Measurements from ENCODE around the gene STAU1. TPM values are rescaled to one million over a fixed set of nuclear protein-coding genes. Genes with fewer than 3 reads are reported as not detected.
"Not testable (repeated sequence)": the region's sequence is repeated elsewhere in the genome, so short reads cannot be mapped to it uniquely, and the experiment has no call there.

STAU1 gene
- total RNA-seq, 1 donor from 2014 or later, result 58.8 TPM

DNA sequence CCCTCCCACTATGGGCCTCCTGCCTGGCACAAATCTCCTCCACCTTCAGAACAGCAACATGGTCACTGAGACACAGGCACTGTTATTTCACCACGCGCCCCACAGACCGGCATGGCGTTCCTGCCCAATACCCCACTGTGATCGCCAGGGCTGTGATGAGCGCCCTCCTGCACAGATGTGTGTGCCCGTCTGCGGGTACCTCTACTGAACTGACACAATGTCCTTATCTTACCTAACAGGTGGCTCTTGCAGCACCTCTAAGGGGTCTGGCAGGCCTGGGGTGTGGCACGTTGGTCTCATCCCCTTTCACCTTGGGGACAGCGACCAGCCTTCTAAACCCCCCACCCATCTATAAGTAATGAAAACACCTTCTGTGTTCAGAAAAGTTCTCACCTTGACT is 64.2 kb downstream of the STAU1 start:
- DNase-seq (ENCODE audit: low read depth, low spot score), result no peak

DNA sequence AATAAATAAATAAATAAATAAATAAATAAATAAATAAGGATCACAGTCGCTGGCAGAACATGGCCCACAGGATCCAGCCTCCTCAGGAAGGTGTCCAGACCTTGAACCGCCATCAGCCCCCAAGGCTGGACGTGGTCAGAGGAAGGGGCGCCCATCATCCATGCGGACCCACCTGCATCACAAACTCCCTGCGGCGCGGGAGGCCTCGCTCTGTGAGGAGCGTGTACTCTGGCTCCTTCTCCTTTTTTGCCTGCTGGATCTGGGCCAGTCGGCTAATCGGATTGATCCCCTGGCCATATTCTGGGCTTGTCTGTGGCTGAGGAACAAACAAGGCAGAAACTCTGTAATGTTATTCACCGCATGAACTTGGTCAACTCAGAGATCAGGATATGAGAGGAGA is 65.2 kb downstream of the STAU1 start:
- DNase-seq (ENCODE audit: low read depth, low spot score), result no peak

DNA sequence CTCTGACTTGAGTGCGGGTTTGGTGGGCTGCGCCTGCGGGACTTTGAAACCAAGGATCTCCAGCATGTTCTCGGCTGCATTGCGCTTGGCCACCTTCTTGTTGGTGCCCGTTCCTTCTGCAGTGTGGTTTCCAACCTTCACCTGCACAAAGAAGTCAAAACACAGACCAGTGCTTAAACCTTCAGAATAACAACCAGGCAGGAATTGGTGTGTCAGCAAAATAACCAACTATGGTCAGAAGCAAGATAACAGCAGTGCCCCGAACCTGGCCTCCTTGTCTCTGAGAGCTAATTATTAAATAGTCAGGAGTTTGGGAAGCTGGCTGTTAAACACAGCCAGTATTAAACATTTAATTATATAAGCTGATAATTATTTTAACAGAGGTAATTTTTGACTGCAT is 68.1 kb downstream of the STAU1 start:
- DNase-seq (ENCODE audit: low read depth, low spot score), result no peak

DNA sequence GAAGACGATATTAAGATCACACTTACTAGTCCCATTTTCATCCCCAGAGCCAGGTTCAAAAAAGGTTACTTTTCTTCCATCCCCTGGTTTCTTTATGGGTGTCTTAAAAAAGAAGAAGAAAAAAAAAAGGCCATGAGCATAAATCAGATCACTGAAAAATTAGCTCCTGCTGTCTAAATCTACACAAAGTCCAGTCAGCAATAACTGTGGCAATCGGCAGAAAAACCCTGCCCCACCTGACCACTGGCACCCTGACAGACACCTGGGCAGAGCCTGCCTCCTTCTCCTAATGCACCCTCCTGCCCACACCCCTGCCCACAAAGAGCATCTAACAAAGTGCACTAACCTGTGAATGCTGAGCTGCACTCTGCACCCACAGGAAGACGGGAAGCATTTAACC is 69.8 kb downstream of the STAU1 start:
- no peak for DNase-seq (ENCODE audit: low read depth, low spot score)

DNA sequence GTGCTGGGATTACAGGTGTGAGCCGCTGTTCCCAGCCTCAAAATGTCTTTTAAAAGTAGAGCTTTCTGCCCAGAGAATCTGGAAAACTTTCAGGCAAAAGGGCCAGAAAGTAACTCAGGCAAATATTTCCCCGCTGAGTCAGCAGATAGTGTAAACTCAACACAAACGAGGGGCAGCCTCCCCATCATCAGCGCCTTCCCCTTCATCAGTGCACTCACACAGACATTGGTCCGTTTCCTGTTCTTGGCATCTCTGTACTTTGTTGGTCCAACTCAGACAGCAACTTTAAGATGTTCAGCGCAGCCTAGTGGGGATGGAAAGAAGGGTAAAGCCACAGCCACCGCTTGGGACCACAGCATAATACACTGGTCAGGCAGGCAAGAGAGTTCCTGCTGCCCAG is 72.6 kb downstream of the STAU1 start:
- DNase-seq (ENCODE audit: low read depth, low spot score), result no peak

DNA sequence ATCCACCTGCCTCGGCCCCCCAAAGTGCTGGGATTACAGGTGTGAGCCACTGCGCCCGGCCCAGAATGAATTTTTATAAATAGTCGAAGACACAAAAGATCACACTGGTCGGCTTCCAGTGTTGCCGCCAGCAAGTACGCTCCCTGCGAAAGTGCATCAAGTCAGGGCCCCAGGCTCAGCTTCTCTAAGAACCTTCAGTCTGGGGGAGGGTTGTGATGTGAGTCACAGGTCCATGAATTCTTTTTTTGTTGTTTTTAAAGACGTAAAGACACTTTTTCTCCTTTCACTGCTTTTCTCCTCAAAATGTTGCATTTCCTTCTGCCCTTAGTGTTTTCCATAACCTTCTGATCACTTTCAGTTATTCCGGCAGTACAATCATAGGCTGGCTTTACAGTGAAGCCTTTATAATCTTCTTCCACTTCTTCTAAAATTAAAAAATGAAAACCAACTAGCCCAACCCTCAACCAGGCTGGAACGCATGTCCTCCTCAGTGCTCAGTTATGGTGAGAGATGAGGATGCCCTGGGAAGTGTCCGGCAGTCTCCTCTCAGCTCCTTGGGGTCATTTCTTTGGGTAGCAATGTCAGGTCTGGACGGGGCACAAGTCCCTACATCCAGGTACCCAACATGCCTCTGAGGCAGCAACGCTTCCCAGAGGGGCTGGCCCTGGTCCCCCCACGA is 75.4 kb downstream of the STAU1 start:
- DNase-seq (ENCODE audit: low read depth, low spot score), result no peak

DNA sequence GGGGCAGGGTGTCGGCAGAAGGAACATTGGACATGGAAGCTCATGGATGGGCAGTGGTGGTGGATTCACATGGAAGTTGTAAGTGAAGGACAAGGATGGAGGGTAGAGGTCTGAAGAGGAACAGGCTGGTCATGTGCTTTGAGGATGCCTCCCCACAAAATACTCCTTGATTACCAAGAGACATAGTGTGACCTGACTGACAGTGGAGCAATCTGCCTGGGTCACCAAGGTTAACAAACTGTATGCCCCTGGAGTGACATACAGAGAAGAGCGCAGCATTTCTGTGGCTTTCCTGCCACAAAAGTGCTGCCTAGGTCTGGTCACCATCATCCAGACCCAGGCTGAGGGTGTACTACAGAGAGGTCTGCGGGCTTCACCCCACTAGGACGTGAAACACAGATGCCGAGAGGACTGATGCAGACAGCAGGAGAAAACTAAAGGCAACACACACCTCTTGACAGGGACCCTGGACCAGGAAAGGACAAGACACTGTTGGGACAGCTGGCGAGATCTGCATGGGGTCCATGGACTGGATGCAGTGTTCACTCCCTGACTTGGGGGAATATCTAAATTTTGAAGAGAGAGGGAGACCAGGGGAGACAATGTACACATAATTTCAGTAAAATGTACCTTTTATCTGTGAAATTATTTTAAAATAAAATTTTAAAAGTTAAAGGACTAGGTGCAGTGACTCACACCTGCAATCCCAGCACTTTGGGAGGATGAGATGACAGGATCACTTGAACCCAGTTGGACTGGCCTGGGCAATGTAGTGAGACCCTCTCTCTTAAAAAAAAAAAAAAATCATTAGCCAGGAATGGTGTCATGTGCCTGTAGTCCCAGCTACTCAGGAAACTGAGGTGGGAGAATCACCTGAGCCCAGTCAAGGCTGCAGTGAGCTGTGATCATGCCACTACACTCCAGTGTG is 77.1 kb downstream of the STAU1 start:
- no peak for DNase-seq (ENCODE audit: low read depth, low spot score)

DNA sequence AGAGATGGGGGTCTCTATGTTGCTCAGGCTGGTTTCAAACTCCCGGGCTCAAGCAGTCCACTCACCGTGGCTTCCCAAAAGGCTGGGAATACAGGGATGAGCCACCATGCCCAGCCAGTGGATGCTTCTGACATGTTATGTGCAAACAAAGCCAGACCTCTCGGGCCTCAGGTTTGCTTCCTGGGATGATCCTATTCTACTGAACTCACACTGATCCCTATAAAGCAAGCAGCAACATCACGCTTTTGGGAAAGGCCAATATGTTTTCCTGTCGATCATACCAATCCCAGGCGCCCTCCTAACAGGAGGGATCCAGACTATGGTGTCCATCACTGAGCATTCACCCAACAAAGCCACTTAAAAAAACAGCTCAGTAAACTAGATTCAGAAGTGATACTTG is 81.8 kb downstream of the STAU1 start:
- DNase-seq (ENCODE audit: low read depth, low spot score), result no peak

DNA sequence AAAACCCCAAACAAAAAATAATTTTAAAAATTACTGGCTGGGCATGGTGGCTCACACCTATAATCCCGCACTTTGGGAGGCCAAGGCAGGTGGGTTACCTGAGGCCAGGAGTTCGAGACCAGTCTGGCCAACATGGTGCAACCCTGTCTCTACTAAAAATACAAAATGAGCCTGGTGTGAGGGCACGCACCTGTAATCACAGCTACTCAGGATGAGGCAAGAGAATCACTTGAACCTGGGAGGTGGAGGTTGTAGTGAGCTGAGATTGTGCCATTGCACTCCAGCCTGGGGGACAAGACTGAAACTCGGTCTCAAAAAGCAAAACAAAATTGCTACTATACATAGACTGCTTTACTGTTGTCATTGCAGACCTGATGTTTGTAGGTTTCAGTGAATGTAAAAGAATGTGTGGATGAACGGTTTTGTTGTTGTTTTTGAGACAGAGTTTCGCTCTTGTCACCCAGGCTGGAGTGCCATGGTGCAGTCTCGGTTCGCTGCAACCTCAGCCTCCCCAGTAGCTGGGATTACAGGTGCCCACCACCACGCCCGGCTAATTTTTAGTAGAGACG is 83.1 kb downstream of the STAU1 start:
- not testable (repeated sequence) for DNase-seq (ENCODE audit: low read depth, low spot score)

DNA sequence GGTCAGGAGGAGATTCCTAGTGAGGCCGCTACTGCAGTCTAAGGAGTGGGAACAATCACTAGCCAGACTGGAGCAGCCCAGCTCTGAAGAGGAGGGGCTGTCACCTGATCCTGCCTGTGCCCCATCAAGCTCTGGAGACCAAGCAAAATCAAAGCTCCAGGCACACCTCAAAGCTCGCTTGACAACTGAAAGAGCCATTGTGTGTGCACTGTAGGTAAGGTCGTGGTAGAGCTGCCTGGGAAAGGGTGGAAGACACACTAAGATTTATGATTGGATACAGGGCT is 83.8 kb downstream of the STAU1 start:
- DNase-seq (ENCODE audit: low read depth, low spot score), result no peak

DNA sequence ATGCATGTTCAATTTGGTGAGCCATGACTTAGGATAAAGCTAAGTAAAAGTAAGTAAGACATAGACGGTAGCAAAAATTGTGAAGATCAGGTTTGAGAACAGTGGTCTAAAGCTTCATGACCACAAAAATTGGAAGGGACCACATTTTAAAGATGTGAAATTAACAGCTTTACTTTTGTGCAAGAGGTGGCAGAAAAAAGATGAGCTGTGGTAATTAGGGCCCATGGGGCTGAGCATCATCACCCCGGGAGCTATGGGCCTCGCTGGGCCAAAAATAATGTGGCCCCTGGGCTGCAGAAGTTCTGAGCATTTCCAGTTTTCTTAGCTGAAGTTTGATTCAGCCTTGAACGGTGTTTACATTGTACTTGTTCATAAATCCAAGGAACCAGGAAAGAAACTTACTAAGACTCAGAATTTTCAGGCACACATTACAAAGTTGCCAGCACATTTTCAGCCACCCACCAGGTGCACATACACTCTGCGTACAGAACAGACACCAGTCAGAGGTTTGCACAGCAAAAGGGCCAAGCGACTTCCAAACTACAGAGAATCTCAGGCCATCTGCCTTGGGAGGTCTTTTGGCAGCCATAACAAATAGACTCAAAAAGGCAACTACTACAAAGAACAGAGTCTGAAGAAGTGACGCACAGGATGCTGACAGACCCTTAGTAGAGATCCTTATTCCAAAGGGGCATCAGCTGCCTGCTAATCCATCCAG is 84.3 kb downstream of the STAU1 start:
- no peak for DNase-seq (ENCODE audit: low read depth, low spot score)

DNA sequence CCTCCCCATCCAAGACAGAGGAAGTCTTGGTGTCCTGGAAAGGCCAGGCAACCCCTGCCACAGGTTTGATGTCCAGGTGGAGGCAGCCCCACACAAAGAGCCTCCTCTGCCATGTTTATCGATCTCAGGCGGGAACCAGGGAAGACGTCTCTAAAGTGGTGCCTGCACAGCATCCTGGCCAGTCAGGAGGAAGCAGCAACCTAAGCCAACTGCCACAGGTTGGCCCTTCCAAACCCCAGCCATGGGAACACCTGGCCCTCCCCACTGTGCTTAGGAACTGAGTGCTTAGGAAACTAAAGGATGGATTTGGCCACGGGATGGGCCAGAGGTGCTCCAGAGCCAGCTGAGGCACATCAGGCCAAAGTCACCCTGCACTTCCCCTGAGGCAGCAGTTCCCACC is 85.1 kb downstream of the STAU1 start:
- DNase-seq (ENCODE audit: low read depth, low spot score), result no peak

DNA sequence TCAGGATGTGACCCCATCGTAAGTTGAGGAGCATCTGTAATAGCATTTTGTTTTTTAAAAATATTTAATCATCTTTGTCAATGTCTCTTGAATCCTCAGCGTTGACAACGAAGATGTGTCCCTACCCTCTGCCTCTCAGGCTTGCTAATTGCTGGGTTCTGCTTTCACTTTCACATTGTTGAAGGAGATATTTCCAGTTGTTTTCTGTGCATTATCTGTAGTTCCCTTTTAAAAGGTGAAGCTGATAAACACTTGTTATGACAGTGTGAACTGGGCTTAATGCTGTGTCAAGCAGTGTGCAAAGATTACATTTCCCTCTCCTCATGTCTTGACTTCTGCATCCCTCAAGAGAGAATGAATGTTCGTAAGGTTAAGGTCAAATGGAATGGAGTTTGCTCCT is 87.2 kb downstream of the STAU1 start:
- DNase-seq (ENCODE audit: low read depth, low spot score), result no peak

DNA sequence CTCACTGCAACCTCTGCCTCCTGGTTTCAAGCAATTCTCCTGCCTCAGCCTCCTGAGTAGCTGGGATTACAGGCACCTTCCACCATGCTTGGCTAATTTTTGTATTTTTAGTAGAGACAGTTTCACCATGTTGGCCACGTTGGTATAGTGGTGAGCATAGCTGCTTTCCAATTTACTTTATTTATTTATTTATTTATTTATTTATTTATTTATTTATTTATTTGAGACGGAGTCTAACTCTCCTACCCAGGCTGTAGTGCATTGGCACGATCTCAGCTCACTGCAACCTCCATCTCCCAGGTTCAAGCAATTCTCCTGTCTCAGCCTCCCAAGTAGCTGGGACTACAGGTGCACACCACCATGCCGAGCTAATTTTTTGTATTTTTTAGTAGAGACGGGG is 87.8 kb downstream of the STAU1 start:
- not testable (repeated sequence) for DNase-seq (ENCODE audit: low read depth, low spot score)

DNA sequence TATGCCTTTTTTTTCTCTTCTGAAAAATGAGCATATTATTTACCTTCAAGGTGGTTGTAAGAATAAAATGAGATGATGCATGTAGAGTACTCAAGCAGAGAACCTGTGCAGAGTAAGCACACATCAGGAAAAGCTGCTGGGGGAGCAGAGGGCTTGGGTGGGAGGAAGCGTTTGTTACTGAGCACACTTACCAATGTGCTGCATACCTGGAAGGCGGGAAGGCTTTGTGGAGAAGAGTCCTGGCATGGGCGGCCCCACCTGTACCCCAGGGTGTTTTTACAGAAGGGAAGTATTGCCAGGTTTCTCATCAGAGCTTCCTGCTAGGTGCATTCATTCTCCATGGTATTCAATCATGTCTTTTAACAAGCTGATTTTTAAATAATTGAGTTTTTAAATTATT is 89.1 kb downstream of the STAU1 start:
- DNase-seq (ENCODE audit: low read depth, low spot score), result no peak

DNA sequence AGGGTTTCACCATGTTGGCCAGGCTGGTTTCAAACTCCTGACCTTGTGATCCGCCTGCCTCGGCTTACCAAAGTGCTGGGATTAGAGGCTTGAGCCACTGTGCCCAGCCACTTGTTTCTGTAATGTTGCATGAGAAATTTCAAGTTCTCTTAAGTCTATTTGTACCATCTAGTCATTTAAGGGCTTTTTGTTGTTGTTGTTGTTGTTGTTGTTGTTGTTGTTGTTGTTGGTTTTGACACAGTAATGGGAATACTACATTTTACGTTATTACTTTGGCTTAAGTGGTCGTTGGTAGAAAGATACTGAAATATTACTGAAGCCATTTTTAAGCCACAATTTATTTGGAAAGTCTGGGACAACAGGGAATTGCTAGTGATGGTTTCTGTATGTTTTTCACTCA is 90.0 kb downstream of the STAU1 start:
- DNase-seq (ENCODE audit: low read depth, low spot score), result no peak

DNA sequence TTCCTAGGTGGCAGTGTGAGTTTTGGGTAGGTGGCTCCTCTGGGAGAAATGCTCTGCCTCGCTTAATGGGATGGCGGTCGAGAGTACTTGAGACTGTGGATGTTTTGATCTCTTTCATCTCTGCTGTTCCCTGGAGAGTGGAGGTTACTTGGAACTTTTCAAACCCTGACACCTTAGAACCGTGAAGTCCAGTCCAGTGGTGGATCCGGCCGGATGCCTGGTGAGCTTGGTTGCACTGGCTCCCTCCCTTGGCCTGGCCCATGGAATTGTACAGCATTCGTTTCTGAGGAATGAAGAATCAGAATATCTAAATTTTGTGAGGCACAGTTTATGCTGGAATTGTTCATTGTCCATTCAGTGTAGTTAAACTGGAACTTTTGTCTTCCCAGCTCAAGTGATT is 91.0 kb downstream of the STAU1 start:
- no peak for DNase-seq (ENCODE audit: low read depth, low spot score)

DNA sequence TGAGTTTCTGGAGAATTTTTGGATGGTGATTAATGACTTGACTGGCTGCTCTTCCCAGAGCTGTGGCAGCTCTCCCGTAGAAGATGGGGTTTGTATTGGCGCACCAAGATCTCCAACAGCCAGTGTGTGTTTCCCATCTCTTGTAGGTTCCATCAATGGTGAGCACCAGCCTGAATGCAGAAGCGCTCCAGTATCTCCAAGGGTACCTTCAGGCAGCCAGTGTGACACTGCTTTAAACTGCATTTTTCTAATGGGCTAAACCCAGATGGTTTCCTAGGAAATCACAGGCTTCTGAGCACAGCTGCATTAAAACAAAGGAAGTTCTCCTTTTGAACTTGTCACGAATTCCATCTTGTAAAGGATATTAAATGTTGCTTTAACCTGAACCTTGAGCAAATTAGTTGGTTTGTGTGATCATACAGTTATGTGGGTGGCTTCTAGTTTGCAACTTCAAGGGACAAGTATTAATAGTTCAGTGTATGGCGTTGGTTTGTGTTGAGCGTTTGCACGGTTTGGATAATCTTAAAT is 91.9 kb downstream of the STAU1 start:
- DNase-seq (ENCODE audit: low read depth, low spot score), result no peak

DNA sequence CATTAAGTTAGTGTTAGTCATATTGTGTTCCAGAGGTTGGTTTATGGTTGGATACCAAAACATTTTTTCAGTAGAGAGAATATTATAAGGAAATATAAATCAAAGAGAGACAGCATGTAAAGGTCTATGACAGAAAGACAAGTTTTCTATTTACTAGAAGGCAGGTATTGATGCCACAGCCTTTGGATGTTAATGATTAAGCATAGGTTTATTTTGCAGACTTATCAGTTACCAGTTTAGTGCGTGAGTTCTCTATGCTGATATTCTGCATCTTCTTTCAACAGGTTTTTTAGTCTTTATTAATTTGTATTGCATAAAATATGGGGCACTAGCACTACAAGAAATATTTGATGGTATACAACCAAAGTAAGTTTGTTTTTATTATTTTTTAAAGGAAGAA is 96.4 kb downstream of the STAU1 start:
- no peak for DNase-seq (ENCODE audit: low read depth, low spot score)

DNA sequence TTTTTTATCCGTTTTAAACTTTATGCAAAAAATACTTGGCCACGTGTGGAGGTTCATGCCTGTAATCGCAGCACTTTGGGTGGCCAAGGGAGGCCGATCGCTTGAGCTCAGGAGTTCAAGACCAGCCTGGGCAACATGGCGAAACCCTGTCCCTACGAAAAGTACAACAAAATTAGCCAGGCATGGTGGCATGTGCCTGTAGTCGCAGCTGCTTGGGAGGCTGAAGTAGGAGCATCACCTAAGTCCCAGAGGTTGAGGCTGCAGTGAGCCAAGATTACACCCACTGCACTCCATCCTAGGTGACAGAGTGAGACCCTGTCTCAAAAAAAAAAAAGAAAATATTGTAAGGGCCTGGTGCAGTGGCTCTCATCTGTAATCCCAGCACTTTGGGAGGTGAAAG is 97.0 kb downstream of the STAU1 start:
- DNase-seq (ENCODE audit: low read depth, low spot score), result no peak

DNA sequence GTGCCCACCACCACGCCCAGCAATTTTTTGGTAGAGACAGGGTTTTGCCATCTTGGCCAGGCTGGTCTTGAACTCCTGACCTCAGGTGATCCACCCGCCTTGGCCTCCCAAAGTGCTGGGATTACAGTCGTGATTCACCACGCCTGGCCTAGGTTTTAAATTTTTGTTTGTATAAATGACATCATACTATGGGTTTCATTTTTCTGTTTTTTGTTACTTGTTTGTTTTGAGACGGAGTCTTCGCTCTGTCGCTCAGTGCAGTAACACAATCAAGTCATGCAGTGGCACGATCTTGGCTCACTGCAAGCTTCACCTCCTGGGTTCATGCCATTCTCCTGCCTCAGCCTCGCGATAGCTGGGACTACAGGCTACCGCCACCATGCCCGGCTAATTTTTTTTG is 105.8 kb downstream of the STAU1 start:
- not testable (repeated sequence) for DNase-seq (ENCODE audit: low read depth, low spot score)

DNA sequence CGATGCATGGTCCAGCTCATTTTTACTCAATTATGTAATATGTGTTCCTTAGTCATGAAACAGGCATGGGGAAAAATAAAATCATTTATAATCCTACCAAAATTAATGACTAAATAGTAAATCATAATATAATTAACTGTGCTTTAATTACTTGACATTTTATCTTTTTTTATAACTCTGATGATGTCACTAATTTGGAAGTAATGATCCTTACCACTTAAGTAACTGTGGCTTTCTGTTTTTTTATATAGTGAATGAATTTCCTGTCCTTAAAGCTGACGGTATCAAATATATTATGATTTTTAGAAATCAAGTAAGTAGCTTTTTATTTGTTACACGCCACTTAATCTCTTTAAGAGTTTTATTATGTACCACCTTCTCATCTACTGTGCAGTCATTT is 109.8 kb downstream of the STAU1 start:
- DNase-seq (ENCODE audit: low read depth, low spot score), result no peak
